Right ventricle myocardium inferior (tissue), 1 donor: Measurements from ENCODE around the gene PFKL. TPM values are rescaled to one million over a fixed set of nuclear protein-coding genes. Genes with fewer than 3 reads are reported as not detected.

ENCODE experiments used
- ATAC-seq: fragments of 200-7000 bp; cut with Tn5 transposase; one replicate; pipeline ENCODE4 v1.9.1; 2020; ENCODE audit warnings: mild to moderate bottlenecking, moderate library complexity
- DNase-seq: peaks from one replicate; pipeline ENCODE4 v3.0.0; 2021; ENCODE audit errors: missing footprints
- intact Hi-C: fragments of 100-400 bp; cut with DNase I; formaldehyde crosslinking; loops from one replicate; pipeline ENCODE4 v1.11.0; 2022
- total RNA-seq: library from RNA; stranded (reverse); fragmentation: NEBNext Ultra II Directional; extraction: Animal tissue kit (Norgen Biotek cat#: 25700); gene quantifications from one replicate; pipeline ENCODE4 v1.2.1, GENCODE V29; 2021
- donor health status: DM: no; HTN: yes; CAD: no; lungs with severe emphysema.

Gene PFKL
- total RNA-seq, 1 donor from 2014 or later, result 52.5 TPM

DNA sequence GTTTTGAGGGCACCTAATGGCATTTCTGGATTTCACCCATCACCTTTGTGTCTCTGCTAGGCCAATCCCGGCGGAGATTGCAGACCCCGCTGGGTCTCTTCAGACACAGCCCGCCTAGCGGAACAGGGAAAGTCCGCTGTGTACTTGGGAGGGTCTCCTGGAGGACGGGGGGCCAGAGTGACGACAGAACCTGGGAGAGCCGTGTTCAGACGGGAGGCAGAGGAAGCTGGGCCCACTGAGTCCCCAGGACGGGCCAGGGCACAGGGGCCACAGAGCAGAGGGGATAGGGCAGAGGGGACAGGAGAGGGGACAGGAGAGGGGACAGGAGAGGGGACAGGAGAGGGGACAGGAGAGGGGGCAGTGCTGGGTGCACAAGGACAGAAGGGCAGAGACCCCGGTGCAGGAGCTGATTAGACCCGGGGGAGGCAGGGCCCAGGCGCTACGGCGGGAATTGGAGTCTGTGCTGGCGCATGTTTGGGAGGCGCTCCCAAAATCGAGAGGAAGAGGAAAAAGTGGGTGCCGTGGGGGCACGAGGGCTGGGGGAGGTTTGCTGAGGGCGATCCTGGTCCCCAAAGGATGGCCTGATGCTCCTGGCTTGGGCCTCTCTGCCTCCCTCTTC lies 66.2 kb downstream of the PFKL start:
- intact Hi-C loops, result no loop called here
- ATAC-seq, result no peak
- DNase-seq, result no peak

DNA sequence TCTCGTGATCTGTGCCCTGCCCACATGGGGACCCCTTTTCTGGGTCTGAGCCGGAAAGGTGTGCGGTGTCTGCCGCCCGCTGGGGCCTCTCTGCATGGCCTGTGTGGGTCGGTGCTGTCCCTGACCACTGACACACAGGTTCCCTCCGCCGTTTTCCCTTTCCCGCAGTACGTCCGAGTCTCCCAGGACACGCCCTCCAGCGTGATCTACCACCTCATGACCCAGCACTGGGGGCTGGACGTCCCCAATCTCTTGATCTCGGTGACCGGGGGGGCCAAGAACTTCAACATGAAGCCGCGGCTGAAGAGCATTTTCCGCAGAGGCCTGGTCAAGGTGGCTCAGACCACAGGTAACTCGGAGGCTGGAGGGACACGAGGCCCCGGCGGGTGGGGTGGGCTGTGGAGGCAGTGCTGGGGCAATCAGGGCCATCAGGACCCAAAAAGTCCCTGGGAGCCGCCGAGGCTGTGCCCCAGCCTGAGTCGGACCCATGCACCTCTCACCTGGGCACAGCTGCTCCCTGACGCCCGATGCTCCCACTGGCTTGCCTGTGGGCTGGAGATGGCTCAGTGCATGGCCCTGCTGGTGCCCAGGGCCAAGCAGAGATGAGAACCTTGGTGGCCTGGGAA lies 66.8 kb downstream of the PFKL start:
- no peak for ATAC-seq
- DNase-seq, result peak; percentile 43
- intact Hi-C loops, result no loop called here

DNA sequence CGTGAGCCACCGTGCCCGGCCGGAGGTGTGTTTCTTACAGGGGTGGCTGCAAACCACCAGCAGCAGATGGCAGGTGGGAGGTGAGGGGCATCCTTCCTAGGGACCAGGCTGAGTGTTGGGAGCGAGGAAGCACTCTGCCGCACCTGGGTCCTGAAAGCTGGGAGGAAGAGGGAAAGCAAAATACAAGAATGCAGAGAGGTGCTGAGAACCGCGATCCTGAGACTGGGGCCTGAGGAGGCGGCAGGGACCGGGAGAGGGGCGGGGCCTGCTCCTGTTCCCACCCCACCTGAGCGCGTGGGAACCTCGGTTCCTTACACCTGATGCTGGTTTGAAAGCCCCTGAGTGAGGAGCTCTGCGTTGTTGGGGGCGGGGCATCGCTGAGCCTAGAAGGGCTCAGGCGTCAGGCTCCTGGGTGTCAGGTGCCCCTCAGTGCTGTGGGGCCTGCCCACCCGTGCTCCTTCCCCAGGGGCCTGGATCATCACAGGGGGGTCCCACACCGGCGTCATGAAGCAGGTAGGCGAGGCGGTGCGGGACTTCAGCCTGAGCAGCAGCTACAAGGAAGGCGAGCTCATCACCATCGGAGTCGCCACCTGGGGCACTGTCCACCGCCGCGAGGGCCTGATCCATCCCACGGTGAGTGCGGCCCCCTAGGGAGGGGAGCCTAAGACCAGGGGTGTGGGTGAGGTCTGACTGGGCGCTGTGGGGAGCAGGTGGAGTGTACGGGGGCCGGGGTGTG lies 69.0 kb downstream of the PFKL start:
- intact Hi-C loops, result no loop called here
- DNase-seq, result no peak
- ATAC-seq, result no peak

DNA sequence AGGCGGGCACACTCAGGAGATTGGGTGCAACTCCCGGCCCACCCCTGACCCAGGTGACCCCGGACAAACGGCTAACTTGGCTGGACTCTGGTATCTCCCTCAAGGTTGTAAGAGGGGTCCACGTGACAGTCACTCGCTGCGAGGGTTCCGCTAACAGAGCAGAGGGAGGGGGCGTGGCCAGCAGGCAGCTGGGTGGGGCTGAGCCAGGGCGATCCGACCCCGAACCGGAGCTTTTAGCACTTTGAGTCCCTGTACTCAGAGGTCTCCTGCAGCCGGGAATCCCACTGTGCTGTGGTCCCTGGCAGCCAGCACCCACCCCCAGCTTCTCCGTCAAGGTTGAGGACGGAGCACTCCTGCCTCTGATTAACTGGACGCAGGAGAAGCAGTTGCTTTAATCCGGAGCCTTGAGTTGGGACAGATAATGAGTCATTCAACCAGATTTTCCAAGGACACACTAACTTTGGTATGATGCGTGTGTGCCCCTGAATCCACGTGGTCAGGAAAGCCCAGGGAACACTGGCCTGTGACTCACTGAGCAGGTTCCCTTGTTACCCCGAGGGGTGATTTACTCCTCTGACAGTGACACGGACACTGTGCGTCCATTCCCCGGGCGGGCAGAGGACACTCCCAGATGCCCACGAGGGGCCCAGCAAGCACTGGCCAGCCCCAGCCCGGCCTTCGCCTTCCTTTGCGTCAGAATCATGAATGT lies 70.3 kb downstream of the PFKL start:
- intact Hi-C loops, result no loop called here
- DNase-seq (no peak), ATAC-seq (peak; percentile 49)

DNA sequence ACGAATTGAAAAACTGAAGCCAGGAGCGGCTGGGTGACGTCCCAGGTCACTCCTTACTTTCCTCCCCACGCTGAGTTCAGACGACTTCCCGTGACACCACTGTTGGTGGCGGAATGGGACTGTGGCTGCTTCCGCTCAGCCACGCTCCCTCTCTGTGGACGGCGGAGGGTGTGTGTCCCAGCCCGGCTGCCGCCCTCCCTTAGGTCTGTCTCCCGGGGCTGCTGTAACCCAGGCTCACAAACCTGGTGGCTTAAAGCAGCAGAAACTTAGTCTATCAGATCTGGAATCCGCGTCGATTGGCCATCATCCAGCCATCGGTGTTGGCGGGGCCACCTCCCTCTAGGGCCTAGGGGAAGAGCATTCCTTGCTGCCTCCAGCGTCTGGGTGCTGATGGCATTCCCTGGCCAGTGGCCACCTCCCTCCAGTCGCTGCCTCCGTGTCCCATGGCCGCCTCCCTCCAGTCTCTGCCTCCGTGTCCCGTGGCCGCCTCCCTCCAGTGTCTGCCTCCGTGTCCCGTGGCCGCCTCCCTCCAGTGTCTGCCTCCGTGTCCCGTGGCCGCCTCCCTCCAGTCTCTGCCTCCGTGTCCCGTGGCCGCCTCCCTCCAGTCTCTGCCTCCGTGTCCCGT lies 71.0 kb downstream of the PFKL start:
- intact Hi-C loops, result no loop called here
- peak; percentile 60 for DNase-seq
- no peak for ATAC-seq

DNA sequence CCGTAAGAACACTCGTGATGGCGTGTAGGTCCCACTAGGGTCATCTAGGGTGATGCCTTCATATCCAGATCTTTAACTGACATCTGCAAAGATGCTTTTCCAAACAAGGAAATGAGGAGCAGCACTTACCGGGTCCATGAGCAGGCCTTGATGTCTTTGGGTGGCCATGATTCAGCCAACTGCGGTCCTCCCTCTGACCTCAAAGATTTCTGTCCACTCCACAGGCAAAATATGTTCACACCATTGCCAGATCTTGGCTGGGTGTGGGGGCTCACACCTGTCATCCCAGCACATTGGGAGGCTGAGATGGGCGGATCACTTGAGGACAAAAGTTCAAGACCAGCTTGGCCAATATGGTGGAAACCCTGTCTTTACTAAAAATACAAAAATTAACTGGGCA lies 71.7 kb downstream of the PFKL start:
- intact Hi-C loops, result no loop called here
- DNase-seq, result no peak
- ATAC-seq, result no peak

DNA sequence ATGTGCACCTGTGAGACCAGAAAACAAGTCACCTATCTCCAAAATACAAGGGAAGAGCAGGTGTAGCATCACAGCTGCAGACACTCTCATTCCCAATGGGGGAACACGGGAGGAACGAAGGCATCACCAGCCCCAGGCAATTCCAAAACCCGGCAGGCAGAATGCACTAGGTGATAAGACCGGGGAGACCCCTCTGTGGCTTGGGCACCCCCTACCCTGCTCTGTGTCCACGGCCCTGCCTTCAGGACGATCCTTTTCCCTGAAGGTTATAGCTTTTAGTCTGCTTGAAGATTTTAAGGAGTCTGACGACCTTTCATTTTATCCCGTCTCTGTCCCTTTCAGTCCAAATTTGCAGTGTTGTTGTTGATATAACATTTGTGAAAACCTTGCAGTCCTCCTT lies 72.8 kb downstream of the PFKL start:
- ATAC-seq, result no peak
- intact Hi-C loops, result no loop called here

DNA sequence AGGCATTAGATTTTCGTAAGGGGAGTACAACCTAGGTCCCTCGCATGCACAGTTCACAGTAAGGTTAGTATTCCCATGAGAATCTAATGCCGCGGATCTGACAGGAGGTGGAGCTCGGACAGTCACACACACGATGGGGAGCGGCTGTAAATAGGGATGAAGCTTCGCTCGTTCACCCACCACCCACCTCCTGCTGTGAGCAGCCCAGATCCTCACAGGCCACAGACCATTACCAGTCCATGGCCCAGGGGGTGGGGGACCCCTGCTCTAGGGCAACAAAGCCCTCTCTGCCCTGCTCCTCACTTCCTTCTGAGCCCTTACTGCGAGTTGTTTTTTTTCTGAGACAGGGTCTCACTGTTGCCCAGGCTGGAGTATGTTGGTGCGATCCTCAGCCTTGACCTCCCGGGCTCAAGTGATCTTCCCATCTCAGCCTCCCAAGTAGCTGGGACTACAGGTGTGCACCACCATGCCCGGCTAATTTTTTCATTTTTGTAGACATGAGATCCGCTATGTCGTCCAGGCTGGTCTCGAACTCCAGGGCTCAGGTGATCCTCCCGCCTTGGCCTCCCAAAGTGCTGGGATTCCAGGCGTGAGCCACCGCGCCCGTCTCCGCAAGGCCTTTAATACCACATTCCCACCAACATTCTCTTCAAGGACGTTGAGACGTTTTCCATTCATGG lies 74.9 kb downstream of the PFKL start:
- no peak for ATAC-seq
- DNase-seq, result no peak
- intact Hi-C loops, result no loop called here

More for the DNA sequence above, 72.8 kb downstream of the PFKL start:
- DNase-seq, result no peak

DNA sequence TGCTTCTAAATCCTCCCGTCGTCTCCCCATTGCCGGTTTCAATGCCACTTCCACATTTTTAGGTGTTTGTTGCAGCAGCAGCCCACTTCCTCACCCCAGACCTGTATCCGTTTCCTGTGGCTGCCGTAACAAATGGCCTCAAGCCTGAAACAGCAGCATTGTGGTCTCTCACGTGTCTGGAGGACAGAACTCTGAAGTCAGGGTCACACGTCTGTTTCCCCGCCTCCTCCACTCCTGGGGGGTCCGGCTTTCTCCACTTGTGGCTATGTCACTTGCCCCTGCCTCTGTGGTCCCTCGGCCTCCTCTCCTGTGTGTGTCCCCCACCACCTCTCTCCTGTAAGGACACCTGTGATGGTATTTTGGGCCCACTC lies 75.4 kb downstream of the PFKL start:
- intact Hi-C loops, result no loop called here
- ATAC-seq (no peak), DNase-seq (no peak)

DNA sequence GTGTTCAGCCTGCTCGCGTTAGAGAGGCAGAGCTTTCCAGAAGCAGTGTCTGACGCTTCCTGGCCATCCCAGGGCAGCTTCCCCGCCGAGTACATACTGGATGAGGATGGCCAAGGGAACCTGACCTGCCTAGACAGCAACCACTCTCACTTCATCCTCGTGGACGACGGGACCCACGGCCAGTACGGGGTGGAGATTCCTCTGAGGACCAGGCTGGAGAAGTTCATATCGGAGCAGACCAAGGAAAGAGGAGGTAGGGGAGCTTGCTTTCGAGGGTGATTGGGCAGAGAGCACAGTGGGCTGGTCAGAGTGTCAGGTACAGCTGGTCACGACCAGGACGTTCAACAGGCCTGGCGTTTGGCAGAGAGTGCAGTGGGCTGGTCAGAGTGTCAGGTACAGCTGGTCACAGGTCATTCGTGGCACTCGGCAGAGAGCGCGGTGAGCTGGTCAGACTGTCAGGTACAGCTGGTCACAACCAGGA lies 75.9 kb downstream of the PFKL start:
- ATAC-seq, result no peak
- DNase-seq, result no peak
- intact Hi-C loops, result no loop called here

DNA sequence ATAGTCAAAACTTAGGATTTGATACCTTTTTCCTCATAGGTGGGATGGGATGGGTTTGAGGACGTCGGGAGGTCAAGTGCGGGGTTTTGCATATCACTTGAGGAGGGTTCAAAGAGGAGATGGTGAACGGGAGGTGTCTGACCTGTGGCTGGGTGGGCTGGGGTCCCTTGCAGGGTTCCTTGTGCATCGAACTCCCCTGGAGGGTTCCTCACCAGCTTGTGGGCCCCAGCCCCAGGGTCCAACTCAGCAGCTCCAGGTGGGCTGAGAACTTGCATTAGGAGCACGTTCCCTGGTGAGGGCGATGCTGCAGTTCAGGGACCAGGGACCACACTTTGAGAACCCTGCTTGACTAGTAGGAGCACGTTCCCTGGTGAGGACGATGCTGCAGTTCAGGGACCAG lies 76.8 kb downstream of the PFKL start:
- intact Hi-C loops, result no loop called here
- no peak for DNase-seq
- ATAC-seq, result no peak

Other genes starting within 250 kb of the PFKL start
- 8.1 TPM for gene PWP2, start 192.7 kb upstream of the PFKL start, total RNA-seq
- gene GATD3, start 166.4 kb upstream of the PFKL start, total RNA-seq, result 143 TPM
- 4.9 TPM for gene ICOSLG, start 59.1 kb upstream of the PFKL start, total RNA-seq
- not detected for gene DNMT3L, start 38.2 kb upstream of the PFKL start, total RNA-seq
- not detected for gene AIRE, start 14.2 kb upstream of the PFKL start, total RNA-seq
- gene CFAP410, start 39.3 kb downstream of the PFKL start, total RNA-seq, result 16.8 TPM
- 2.7 TPM for gene TRPM2, start 53.6 kb downstream of the PFKL start, total RNA-seq
- gene LRRC3, start 155.5 kb downstream of the PFKL start, total RNA-seq, result 3.3 TPM
- not detected for gene KRTAP10-1, start 240.1 kb downstream of the PFKL start, total RNA-seq